Measurements from ENCODE around the gene RANGRF. TPM values are rescaled to one million over a fixed set of nuclear protein-coding genes. Genes with fewer than 3 reads are reported as not detected.

RANGRF gene
- total RNA-seq, 1 donor from 2014 or later: 36.5 TPM

DNA sequence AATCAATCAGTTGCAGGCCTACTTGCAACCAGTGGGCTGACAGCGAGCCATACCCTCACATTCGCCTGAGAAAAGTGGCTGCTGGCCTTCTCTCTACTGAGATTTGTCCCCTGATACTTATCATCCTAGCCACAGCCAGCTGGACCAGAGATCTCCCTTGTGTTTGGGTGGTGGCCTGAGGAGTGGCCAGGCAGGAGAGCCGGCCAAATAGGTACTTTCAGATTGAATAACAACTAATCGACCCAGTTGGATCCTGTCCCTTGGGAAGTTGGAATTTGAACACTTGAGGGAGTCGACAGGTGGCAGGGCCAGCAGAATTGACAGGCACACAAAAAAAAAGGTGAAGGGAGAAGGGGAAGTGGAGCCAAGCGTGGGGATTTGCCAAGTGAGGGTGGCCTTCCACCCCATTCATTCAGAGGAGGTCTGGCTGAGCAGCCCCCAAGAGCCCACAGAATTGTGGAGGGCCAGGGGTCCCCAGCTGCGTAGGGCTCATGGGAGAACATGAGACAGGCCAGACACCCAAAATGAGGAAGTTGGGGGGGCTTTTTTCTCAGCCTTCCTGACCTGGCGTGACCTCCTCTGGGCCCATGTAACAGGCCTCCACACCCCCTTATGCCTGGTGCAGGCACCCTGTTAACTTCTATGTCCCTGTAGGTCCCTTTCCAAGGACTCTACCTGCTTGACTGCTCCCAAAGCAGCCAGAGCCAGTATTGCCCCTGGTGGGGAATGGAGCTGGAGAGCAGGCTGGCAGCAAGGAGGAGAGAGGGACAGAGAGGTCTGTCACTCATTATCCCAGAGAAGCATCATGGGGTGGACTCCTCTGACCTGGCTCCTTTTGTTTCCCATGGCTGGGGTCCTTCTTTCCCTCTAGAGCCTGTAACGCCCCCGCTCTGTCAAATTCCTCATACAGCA lies 2.9 kb upstream of the RANGRF start:
- H3K4me3 ChIP-seq (ENCODE audit: low read depth, low read length): no peak overlapping the region
- DNase-seq (ENCODE audit: low read depth): no peak
- no peak for TF ChIP-seq CTCF (conservative IDR thresholded peaks at IDR 0.05; ENCODE audit: low read depth, low read length)

- DNase-seq (ENCODE audit: low read depth): no peak
- TF ChIP-seq CTCF (conservative IDR thresholded peaks at IDR 0.05; ENCODE audit: low read depth, low read length): no peak
- peak overlapping the region; percentile 83 for H3K4me3 ChIP-seq (ENCODE audit: low read depth, low read length)
Observed at GRCh38 chr17:8287651-8288335, 677 bp upstream of the RANGRF start.

DNA sequence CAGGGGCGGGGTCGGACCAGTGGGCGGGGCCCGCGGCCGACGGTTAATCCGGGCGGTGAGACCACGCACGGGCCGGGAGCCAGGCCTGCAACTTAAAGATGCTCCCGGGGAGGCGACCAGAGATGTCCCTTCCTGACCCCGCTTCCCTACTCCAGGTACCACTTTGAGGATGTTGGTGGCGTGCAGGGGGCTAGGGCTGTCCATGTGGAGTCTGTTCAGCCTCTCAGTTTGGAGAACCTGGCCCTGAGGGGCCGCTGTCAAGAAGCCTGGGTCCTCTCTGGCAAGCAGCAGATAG lies 580 bp downstream of the RANGRF start:
- peak overlapping the region; percentile 83 for H3K4me3 ChIP-seq (ENCODE audit: low read depth, low read length)
- no peak for TF ChIP-seq CTCF (conservative IDR thresholded peaks at IDR 0.05; ENCODE audit: low read depth, low read length)
- DNase-seq (ENCODE audit: low read depth): no peak

- DNase-seq (ENCODE audit: low read depth): no peak
- no peak overlapping the region for H3K4me3 ChIP-seq (ENCODE audit: low read depth, low read length)
- no peak for TF ChIP-seq CTCF (conservative IDR thresholded peaks at IDR 0.05; ENCODE audit: low read depth, low read length)
Observed at GRCh38 chr17:8290043-8290442, 1.6 kb downstream of the RANGRF start.

DNA sequence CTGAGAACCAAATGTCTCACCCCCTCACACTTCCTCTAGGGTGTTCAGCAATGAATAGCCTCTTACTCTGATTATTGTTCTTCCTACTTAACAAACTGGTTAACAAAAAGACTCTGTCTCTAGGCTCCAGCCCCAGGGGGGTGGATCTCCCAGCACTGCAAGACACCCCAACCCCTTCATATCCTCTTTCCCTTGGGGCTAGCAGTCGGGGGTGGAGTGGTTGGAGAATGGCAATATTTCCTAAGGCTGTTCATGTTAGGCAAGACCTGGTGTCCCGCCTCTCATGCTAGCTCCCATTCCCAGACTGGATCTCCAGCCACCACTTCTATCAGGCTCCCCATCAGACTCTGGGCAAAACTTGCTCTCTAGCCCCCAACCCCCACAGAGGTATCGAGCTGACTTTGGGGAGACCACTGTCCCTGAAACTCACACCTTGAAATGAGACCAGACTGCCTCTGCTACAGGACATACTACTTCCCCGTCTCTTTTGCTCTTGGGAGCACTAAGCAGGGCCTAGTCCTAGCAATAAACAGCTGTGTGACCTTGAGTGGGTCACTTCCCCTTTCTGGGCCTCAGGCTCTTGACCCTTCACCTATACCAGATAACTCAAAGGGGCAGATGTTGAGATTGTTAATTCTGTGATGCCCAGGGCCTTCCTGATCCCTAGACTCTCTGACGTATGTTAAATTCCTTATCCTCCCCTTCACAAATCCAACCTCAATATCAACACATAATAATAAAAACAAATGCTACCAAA lies 4.3 kb downstream of the RANGRF start:
- no peak for DNase-seq (ENCODE audit: low read depth)
- no peak overlapping the region for H3K4me3 ChIP-seq (ENCODE audit: low read depth, low read length)
- no peak for TF ChIP-seq CTCF (conservative IDR thresholded peaks at IDR 0.05; ENCODE audit: low read depth, low read length)

DNA sequence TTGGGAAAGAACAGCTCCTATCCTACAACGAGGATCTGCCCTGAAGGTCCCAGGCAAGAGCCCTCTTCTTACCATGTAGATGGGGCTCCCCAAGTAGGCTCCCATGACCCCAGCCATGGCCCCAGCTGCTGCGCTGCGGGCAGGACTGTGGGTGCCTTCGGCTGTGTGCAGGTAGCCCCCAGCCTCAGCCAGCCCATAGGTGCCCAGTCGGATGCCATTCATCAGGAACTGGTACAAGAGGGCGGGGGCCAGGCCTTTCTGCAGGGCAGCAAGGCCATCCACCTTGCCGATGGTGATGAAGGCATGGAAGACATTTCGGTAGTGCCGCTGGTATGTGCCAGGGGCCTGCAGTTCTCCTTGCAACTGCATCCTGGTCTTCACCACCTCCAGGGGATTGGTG lies 5.9 kb downstream of the RANGRF start:
- no peak overlapping the region for H3K4me3 ChIP-seq (ENCODE audit: low read depth, low read length)
- no peak for TF ChIP-seq CTCF (conservative IDR thresholded peaks at IDR 0.05; ENCODE audit: low read depth, low read length)
- no peak for DNase-seq (ENCODE audit: low read depth)

Data from epithelial cell of proximal tubule (primary cell).